Astrocyte (in vitro differentiated cells and primary cell): ENCODE measurements around the gene BICC1. TPM values are rescaled to one million over a fixed set of nuclear protein-coding genes. Genes with fewer than 3 reads are reported as not detected.

Source experiments
- DNase-seq: peaks from one replicate; pipeline ENCODE4 v3.0.0-alpha.2; 2010; ENCODE audit warnings: low read depth
- FAIRE-seq: peaks from 2 replicates; lab custom pipeline; 2011; peaks lifted over from hg19 to GRCh38; lab: Jason Lieb, UNC
- H2AFZ ChIP-seq: 2 replicates; pipeline ENCODE4 v1.6.0; 2012; ENCODE audit warnings: low read depth, low read length, inconsistent platforms
- H3K27ac ChIP-seq: 2 replicates; pipeline ENCODE4 v1.5.1; 2011; ENCODE audit warnings: low read depth, low read length, inconsistent platforms
- H3K27me3 ChIP-seq: 2 replicates; pipeline ENCODE4 v1.6.0; 2011; ENCODE audit warnings: low read length, inconsistent platforms; ENCODE audit not compliant: insufficient read depth
- H3K36me3 ChIP-seq: 2 replicates; pipeline ENCODE4 v1.5.1; 2011; ENCODE audit warnings: low read length, inconsistent platforms; ENCODE audit not compliant: insufficient read depth
- H3K4me1 ChIP-seq: 2 replicates; pipeline ENCODE4 v1.5.1; 2011; ENCODE audit warnings: low read length, inconsistent platforms; ENCODE audit not compliant: insufficient read depth
- H3K4me2 ChIP-seq: 2 replicates; pipeline ENCODE4 v1.6.0; 2012; ENCODE audit warnings: low read length, inconsistent platforms
- H3K4me3 ChIP-seq: 2 replicates; pipeline ENCODE4 v1.5.1; 2011; ENCODE audit warnings: low read depth, mild to moderate bottlenecking, low read length, inconsistent platforms; ENCODE audit not compliant: insufficient read depth
- H3K79me2 ChIP-seq: 2 replicates; pipeline ENCODE4 v1.6.0; 2012; ENCODE audit warnings: mild to moderate bottlenecking, low read length, inconsistent platforms; ENCODE audit not compliant: insufficient read depth
- H3K9ac ChIP-seq: 2 replicates; pipeline ENCODE4 v1.6.0; 2012; ENCODE audit warnings: mild to moderate bottlenecking, low read length, inconsistent platforms
- H3K9me3 ChIP-seq: 2 replicates; pipeline ENCODE4 v1.5.1; 2012; ENCODE audit warnings: low read depth, mild to moderate bottlenecking, low read length, inconsistent platforms; ENCODE audit not compliant: insufficient read depth
- H4K20me1 ChIP-seq: 2 replicates; pipeline ENCODE4 v1.6.0; 2012; ENCODE audit warnings: low read length, inconsistent platforms; ENCODE audit not compliant: insufficient read depth
- H3K27ac Mint-ChIP-seq: one replicate; pipeline ENCODE4 v1.8.0; 2021; ENCODE audit warnings: mild to moderate bottlenecking, mixed read lengths; ENCODE audit not compliant: unreplicated experiment
- H3K27me3 Mint-ChIP-seq: one replicate; pipeline ENCODE4 v1.8.0; 2021; ENCODE audit warnings: low read depth, mixed read lengths; ENCODE audit not compliant: unreplicated experiment
- H3K36me3 Mint-ChIP-seq: one replicate; pipeline ENCODE4 v1.8.0; 2021; ENCODE audit warnings: low read depth, mixed read lengths; ENCODE audit not compliant: unreplicated experiment
- H3K4me1 Mint-ChIP-seq: one replicate; pipeline ENCODE4 v1.8.0; 2021; ENCODE audit warnings: low read depth, mixed read lengths; ENCODE audit not compliant: unreplicated experiment
- H3K4me3 Mint-ChIP-seq: one replicate; pipeline ENCODE4 v1.8.0; 2021; ENCODE audit warnings: mild to moderate bottlenecking, moderate library complexity, mixed read lengths; ENCODE audit not compliant: unreplicated experiment
- H3K9me3 Mint-ChIP-seq: one replicate; pipeline ENCODE4 v1.8.0; 2021; ENCODE audit warnings: mild to moderate bottlenecking, mixed read lengths; ENCODE audit not compliant: unreplicated experiment
- CTCF ChIP-seq: IDR thresholded peaks from 2 replicates; pipeline ENCODE4 v1.5.1; 2011; ENCODE audit warnings: low read depth, mild to moderate bottlenecking, inconsistent platforms, low read length, moderate library complexity; ENCODE audit not compliant: insufficient read depth
- EZH2 ChIP-seq: IDR thresholded peaks from 2 replicates; pipeline ENCODE4 v1.6.1; 2012; ENCODE audit warnings: mild to moderate bottlenecking, low read length, inconsistent platforms; ENCODE audit not compliant: insufficient read depth
- total RNA-seq: library from RNA; stranded (reverse); gene quantifications from 2 replicates; pipeline ENCODE4 v1.2.1, GENCODE V29; 2021

The BICC1 gene
- total RNA-seq, 1 donor from 2014 or later, result 23.0 TPM

DNA sequence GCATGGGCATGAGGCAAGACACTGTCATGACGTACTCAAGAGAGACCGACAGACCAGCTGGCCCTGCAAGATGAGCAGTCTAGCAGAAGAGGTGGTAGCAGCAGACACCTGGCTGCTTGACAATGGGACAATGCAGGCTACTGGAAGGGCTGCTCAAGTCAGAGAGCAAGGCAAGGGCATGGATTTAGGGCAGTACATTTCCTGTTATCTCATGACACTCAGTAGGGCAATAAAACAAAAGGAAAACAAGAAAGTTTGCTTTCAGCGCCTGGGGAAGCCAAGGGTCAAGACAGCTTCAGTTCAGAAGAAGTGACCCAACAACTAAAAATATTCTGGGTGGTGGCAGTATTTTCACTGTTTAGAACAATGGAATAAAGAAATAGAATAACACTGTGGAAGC lies 332.0 kb downstream of the BICC1 start:
- H3K4me2 ChIP-seq, result no peak overlapping the region
- H3K36me3 ChIP-seq, result no peaks in the 10 kb centered on the region
- no peak overlapping the region for H3K4me3 ChIP-seq
- H3K27ac ChIP-seq, result no peak overlapping the region
- no peaks in the 10 kb centered on the region for H3K4me1 ChIP-seq
- no peaks in the 10 kb centered on the region for H3K36me3 Mint-ChIP-seq
- DNase-seq, result no peak
- TF ChIP-seq EZH2, result no peak
- TF ChIP-seq CTCF, result no peak
- no peak overlapping the region for H3K4me3 Mint-ChIP-seq
- no peaks in the 10 kb centered on the region for H4K20me1 ChIP-seq
- no peak overlapping the region for H2AFZ ChIP-seq
- no peaks in the 10 kb centered on the region for H3K9me3 ChIP-seq
- H3K27me3 Mint-ChIP-seq, result peaks cover 5% of the 10 kb centered on the region
- H3K27me3 ChIP-seq, result no peaks in the 10 kb centered on the region
- H3K9ac ChIP-seq, result no peak overlapping the region
- H3K9me3 Mint-ChIP-seq, result peaks cover 4% of the 10 kb centered on the region
- no peaks in the 10 kb centered on the region for H3K79me2 ChIP-seq
- H3K4me1 Mint-ChIP-seq, result no peaks in the 10 kb centered on the region
- no peak for FAIRE-seq
- no peak overlapping the region for H3K27ac Mint-ChIP-seq

GRCh38 chr10:58846856-58847255 lies 334.2 kb downstream of the BICC1 start:
- H3K9ac ChIP-seq, result no peak overlapping the region
- FAIRE-seq (no peak), DNase-seq (no peak)
- no peak overlapping the region for H3K27ac Mint-ChIP-seq
- H3K9me3 ChIP-seq, result no peaks in the 10 kb centered on the region
- H3K36me3 Mint-ChIP-seq, result no peaks in the 10 kb centered on the region
- no peaks in the 10 kb centered on the region for H3K4me1 Mint-ChIP-seq
- H3K4me3 Mint-ChIP-seq, result no peak overlapping the region
- H3K27me3 ChIP-seq, result no peaks in the 10 kb centered on the region
- TF ChIP-seq EZH2, result no peak
- no peak overlapping the region for H3K4me2 ChIP-seq
- H3K27me3 Mint-ChIP-seq, result peaks cover 5% of the 10 kb centered on the region
- H4K20me1 ChIP-seq, result no peaks in the 10 kb centered on the region
- H3K4me1 ChIP-seq, result no peaks in the 10 kb centered on the region
- no peak overlapping the region for H2AFZ ChIP-seq
- H3K9me3 Mint-ChIP-seq, result peaks cover 4% of the 10 kb centered on the region
- no peak overlapping the region for H3K27ac ChIP-seq
- H3K36me3 ChIP-seq, result no peaks in the 10 kb centered on the region
- no peaks in the 10 kb centered on the region for H3K79me2 ChIP-seq
- H3K4me3 ChIP-seq, result no peak overlapping the region

DNA sequence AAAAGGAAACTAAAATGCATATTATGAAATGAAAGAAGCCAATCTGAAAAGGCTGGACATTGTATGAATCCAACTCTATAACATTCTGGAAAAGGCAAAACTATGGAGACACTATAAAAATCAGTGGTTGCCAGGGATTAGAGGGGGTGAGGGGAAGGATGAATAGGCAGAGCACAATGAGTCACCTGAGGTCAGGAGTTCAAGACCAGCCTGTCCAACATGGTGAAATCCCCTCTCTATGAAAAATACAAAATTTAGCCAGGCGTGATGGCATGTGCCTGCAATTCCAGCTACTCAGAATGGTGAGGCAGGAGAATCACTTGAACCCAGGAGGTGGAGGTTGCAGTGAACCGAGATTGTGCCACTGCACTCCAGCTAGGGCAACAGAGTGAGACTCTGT lies 338.9 kb downstream of the BICC1 start:
- H3K4me2 ChIP-seq, result no peak overlapping the region
- no peaks in the 10 kb centered on the region for H3K36me3 ChIP-seq
- no peak overlapping the region for H2AFZ ChIP-seq
- no peak overlapping the region for H3K9ac ChIP-seq
- no peak overlapping the region for H3K4me3 ChIP-seq
- no peak overlapping the region for H3K27ac Mint-ChIP-seq
- FAIRE-seq, result peak; percentile 17
- peak; percentile 6 for DNase-seq
- no peaks in the 10 kb centered on the region for H3K9me3 ChIP-seq
- no peak overlapping the region for H3K4me3 Mint-ChIP-seq
- H3K27ac ChIP-seq, result no peak overlapping the region
- H4K20me1 ChIP-seq, result no peaks in the 10 kb centered on the region
- H3K9me3 Mint-ChIP-seq, result peaks cover 4% of the 10 kb centered on the region
- H3K36me3 Mint-ChIP-seq, result no peaks in the 10 kb centered on the region
- no peaks in the 10 kb centered on the region for H3K79me2 ChIP-seq
- TF ChIP-seq EZH2 (no peak), CTCF (no peak)
- H3K4me1 Mint-ChIP-seq, result peaks cover 4% of the 10 kb centered on the region
- no peaks in the 10 kb centered on the region for H3K27me3 ChIP-seq
- H3K4me1 ChIP-seq, result peaks cover 7% of the 10 kb centered on the region
- H3K27me3 Mint-ChIP-seq, result no peaks in the 10 kb centered on the region
